Type B pancreatic cell (in vitro differentiated cells): ENCODE data around the gene HSPA14. TPM values are rescaled to one million over a fixed set of nuclear protein-coding genes. Genes with fewer than 3 reads are reported as not detected.
"Not testable (repeated sequence)": the region's sequence is repeated elsewhere in the genome, so short reads cannot be mapped to it uniquely, and the experiment has no call there.

Experiments used
- DNase-seq: peaks from one replicate; pipeline ENCODE4 v3.0.0; 2021; ENCODE audit warnings: mixed read lengths; ENCODE audit not compliant: unreplicated experiment; ENCODE audit errors: extremely low spot score
- H3K27ac Mint-ChIP-seq: 2 replicates; pipeline ENCODE4 v1.8.0; 2021; ENCODE audit warnings: mild to moderate bottlenecking, mixed read lengths
- H3K27me3 Mint-ChIP-seq: 2 replicates; pipeline ENCODE4 v1.8.0; 2021; ENCODE audit warnings: mixed read lengths
- H3K36me3 Mint-ChIP-seq: 2 replicates; pipeline ENCODE4 v1.8.0; 2021; ENCODE audit warnings: mixed read lengths
- H3K4me1 Mint-ChIP-seq: one replicate; pipeline ENCODE4 v1.8.0; 2021; ENCODE audit warnings: mixed read lengths; ENCODE audit not compliant: unreplicated experiment
- H3K4me3 Mint-ChIP-seq: 2 replicates; pipeline ENCODE4 v1.8.0; 2021; ENCODE audit warnings: mild to moderate bottlenecking, mixed read lengths
- H3K9me3 Mint-ChIP-seq: 2 replicates; pipeline ENCODE4 v1.8.0; 2021; ENCODE audit warnings: mixed read lengths
- total RNA-seq: library from RNA; stranded (reverse); gene quantifications from 2 replicates; pipeline ENCODE4 v1.2.1, GENCODE V29; 2021; ENCODE audit warnings: low replicate concordance
- TF ChIP-seq, protein P1 (sequence below): fragments of 200-600 bp; sonication (generic); conservative IDR thresholded peaks from 2 replicates; pipeline ENCODE4 v1.5.0; 2021; ENCODE audit warnings: antibody characterized with exemption, mild to moderate bottlenecking

The HSPA14 gene
- total RNA-seq, 1 donor from 2014 or later, result 17.3 TPM

DNA sequence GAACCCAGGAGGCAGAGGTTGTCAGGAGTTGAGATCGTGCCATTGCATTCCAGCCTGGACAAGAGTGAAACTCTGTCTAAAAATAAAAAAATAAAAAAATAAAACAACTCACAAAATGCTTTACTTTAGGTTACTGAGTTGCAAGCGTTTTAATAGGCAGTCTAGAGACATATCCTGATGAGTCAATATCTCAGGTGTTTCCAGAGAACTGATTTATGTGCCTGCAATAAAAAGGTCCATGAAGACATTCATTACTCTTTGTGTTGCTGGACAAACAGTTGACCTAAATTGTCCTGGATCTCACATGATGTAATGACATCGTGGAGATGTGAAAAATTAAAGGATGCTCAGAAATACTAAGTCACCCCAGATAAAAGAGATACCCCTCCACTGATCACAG is 31.8 kb upstream of the HSPA14 start:
- Mint-ChIP-seq H3K36me3 (no peaks in the 10 kb centered on the region), H3K9me3 (no peaks in the 10 kb centered on the region), H3K4me3 (no peak overlapping the region), H3K27me3 (peaks cover 3% of the 10 kb centered on the region), H3K27ac (no peak overlapping the region), H3K4me1 (peaks cover 5% of the 10 kb centered on the region)
- no peak for DNase-seq
- TF ChIP-seq, protein P1, sequence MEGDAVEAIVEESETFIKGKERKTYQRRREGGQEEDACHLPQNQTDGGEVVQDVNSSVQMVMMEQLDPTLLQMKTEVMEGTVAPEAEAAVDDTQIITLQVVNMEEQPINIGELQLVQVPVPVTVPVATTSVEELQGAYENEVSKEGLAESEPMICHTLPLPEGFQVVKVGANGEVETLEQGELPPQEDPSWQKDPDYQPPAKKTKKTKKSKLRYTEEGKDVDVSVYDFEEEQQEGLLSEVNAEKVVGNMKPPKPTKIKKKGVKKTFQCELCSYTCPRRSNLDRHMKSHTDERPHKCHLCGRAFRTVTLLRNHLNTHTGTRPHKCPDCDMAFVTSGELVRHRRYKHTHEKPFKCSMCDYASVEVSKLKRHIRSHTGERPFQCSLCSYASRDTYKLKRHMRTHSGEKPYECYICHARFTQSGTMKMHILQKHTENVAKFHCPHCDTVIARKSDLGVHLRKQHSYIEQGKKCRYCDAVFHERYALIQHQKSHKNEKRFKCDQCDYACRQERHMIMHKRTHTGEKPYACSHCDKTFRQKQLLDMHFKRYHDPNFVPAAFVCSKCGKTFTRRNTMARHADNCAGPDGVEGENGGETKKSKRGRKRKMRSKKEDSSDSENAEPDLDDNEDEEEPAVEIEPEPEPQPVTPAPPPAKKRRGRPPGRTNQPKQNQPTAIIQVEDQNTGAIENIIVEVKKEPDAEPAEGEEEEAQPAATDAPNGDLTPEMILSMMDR, result no peak

DNA sequence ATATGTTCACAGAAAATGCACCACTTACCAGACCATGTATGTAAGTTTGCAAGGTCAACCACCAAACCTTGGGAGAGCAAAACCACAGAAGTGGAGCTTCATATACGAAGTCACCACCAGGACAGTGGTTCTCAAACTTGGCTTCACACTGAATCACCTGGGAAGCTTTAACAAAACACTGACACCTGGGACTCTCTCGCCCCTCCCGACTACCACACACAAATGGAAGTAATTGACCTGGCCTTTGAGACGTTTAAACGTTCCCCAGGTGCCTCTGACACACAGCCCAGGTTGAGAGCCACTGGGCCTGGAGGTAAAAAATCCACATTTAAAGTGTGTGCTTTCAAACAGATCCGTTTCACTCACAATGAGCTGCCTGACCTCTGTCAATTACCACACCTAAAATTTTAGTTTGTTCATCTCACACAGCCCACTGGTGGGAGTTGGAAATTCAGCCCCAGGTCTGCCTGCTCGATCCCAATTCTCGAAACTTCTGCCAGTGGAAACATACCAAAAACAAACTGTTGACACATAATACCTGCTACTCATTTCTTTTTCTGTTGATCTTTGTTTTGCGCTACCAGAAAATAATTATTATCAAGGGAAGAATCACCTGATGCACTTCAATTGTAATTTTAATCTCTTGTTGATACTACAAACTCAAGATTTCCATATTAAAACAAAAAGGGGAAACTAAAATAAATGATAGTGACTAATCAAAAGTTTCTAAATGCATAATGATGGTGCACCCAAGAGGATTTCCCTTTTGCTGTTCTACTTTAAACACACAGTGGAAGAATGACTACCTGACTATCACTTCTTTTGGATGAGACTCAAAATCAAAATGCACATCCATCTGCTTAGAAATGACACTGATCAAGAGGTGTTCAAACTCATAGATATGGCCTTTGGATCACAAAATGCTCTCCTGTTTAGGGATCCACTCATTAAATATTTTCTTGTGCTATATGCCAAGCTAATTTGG is 26.8 kb upstream of the HSPA14 start:
- no peak overlapping the region for H3K4me3 Mint-ChIP-seq
- no peaks in the 10 kb centered on the region for H3K9me3 Mint-ChIP-seq
- no peaks in the 10 kb centered on the region for H3K27me3 Mint-ChIP-seq
- TF ChIP-seq, protein P1, result no peak
- no peak for DNase-seq
- no peaks in the 10 kb centered on the region for H3K36me3 Mint-ChIP-seq
- peaks cover 5% of the 10 kb centered on the region for H3K4me1 Mint-ChIP-seq
- no peak overlapping the region for H3K27ac Mint-ChIP-seq

DNA sequence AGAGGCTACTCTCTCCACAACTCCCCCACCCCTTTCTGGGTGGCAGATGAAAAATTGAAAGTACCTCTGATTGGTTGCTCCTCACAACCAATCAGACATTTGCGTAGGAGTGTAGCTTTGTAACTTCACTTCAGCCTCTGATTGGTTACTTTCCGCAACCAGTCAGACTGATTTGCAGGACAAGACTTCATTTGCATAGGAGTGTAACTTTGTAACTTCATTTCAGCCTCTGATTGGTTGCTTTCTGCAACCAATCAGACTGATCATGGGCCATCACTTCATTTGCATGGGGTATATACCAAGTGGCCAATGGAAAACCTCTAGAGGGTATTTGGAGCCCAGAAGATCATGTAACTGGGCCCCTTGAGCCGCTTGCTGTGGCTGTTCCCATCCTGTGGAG is 25.8 kb upstream of the HSPA14 start:
- Mint-ChIP-seq H3K27me3 (no peaks in the 10 kb centered on the region), H3K27ac (no peak overlapping the region), H3K36me3 (no peaks in the 10 kb centered on the region), H3K9me3 (no peaks in the 10 kb centered on the region), H3K4me3 (no peak overlapping the region), H3K4me1 (peaks cover 5% of the 10 kb centered on the region)
- DNase-seq, result no peak
- TF ChIP-seq, protein P1, result no peak

DNA sequence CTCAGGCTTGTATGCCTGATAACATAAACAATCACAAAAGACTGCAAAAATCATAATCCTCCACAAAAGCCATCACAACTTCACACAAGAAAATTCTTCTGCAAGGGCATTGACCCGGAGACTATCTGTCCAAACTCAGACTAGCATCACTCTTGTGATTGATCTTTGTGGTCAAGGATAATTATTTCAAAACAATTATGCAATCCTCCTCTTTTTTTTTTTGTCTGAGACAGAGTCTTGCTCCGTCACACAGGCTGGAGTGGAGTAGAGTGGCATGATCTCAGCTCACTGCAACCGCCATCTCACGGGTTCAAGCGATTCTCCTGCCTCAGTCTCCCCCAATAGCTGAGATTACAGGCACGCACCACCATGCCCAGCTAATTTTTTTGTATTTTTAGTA is 22.4 kb upstream of the HSPA14 start:
- H3K4me1 Mint-ChIP-seq, result peaks cover 4% of the 10 kb centered on the region
- H3K27ac Mint-ChIP-seq, result no peak overlapping the region
- no peaks in the 10 kb centered on the region for H3K36me3 Mint-ChIP-seq
- no peak for DNase-seq
- TF ChIP-seq, protein P1, result no peak
- no peaks in the 10 kb centered on the region for H3K27me3 Mint-ChIP-seq
- H3K4me3 Mint-ChIP-seq, result no peak overlapping the region
- no peaks in the 10 kb centered on the region for H3K9me3 Mint-ChIP-seq

DNA sequence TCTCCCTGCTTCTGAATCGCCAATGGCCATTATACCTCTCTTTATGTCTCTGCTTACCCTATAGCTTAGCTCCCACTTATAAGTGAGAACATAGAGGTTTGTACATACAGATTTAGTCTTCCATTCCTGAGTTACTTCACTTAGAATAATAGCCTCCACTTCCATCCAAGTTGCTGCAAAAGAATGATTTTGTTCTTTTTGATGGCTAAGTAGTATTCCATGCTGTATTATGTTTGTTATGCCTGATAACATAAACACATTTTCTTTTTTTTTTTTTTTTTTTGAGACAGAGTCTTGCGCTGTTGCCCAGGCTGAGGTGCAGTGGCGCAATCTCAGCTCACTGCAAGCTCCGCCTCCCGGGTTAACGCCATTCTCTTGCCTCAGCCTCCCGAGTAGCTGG is 21.4 kb upstream of the HSPA14 start:
- not testable (repeated sequence) for H3K36me3 Mint-ChIP-seq, DNase-seq, H3K4me3 Mint-ChIP-seq, H3K9me3 Mint-ChIP-seq, H3K4me1 Mint-ChIP-seq, H3K27ac Mint-ChIP-seq, H3K27me3 Mint-ChIP-seq

DNA sequence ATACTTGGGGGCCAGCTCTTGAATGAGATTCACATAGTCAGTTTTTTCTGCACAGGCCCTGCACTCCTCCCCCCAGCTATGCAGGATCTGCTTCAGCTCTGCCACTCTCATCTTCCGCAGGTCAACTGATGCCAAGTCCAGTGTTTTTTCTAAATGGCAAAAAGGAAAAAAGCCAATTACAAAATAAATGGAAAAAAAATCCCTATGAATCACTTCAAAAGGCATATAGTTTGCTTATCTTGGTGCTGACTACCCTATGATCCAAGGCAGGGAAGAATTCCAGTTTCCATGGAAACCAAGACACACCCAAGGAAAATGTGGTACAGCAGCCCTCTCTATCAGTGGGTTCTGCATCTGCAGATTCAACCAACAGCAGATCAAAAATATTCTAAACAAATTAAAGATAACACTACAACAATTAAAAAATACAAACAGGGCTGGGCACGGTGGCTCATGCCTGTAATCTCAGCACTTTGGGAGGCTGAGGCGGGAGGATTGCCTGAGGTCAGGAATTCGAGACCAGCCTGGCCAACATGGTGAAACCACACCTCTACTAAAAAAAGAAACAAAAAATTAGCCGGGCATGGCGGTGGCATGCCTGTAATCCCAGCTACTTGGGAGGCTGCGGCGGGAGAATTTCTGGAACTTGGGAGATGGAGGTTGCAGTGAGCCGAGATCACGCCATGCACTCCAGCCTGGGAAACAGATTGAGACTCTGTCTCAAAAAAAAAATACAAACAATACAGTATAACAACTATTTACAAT is 17.9 kb upstream of the HSPA14 start:
- no peak overlapping the region for H3K27ac Mint-ChIP-seq
- H3K9me3 Mint-ChIP-seq, result no peaks in the 10 kb centered on the region
- DNase-seq, result no peak
- no peaks in the 10 kb centered on the region for H3K36me3 Mint-ChIP-seq
- H3K27me3 Mint-ChIP-seq, result no peaks in the 10 kb centered on the region
- H3K4me3 Mint-ChIP-seq, result no peak overlapping the region
- peaks cover 12% of the 10 kb centered on the region for H3K4me1 Mint-ChIP-seq
- TF ChIP-seq, protein P1, result no peak
